ENCODE results near the gene FOXK2.
"Not testable (repeated sequence)": the region's sequence is repeated elsewhere in the genome, so short reads cannot be mapped to it uniquely, and the experiment has no call there.

FOXK2 gene

GRCh38 chr17:82557510-82557909 is 38.0 kb downstream of the FOXK2 start:
- Histone ChIP-seq H3K79me1 (ENCODE audit: low read depth, low read length) (peaks cover 30% of the 10 kb centered on the region), H3K4me1 (ENCODE audit: control insufficient read depth in 2 of 2, insufficient read depth in 1 of 2, low read depth in 1 of 2, low read length in 2 of 2) (peaks cover 5 to 14% of the 10 kb centered on the region in 2 donors)
- H2AFZ ChIP-seq (ENCODE audit: low read length); H3K4ac ChIP-seq (ENCODE audit: low read length); H3K27ac ChIP-seq (replicated peaks; ENCODE audit: low read length); H2BK120ac ChIP-seq (ENCODE audit: low read depth, low read length); H3K4me3 ChIP-seq (ENCODE audit: low read length in 2 of 2); H3K27me3 ChIP-seq (ENCODE audit: control insufficient read depth in 3 of 3, insufficient read depth in 3 of 3, low read depth in 1 of 3, low read length in 3 of 3); H2BK12ac ChIP-seq (ENCODE audit: low read length); H3K36me3 ChIP-seq (replicated peaks in 1 of 2; ENCODE audit: control insufficient read depth in 2 of 2, insufficient read depth in 2 of 2, low read length in 2 of 2); DNase-seq (ENCODE audit: low spot score); H3K4me2 ChIP-seq (ENCODE audit: insufficient read depth, low read length, poor library complexity, severe bottlenecking); H3K9me3 ChIP-seq (replicated peaks in 1 of 2; ENCODE audit: control insufficient read depth in 2 of 2, insufficient read depth in 1 of 2, low read depth in 1 of 2, low read length in 2 of 2); H4K8ac ChIP-seq (ENCODE audit: low read depth, low read length); H2AK5ac ChIP-seq (ENCODE audit: low read depth, low read length); H3K9ac ChIP-seq (ENCODE audit: low read depth, low read length, poor library complexity); H3K18ac ChIP-seq (ENCODE audit: low read length); H3K14ac ChIP-seq (ENCODE audit: low read length); H3K23ac ChIP-seq (ENCODE audit: low read depth, low read length, poor library complexity); H2BK5ac ChIP-seq (ENCODE audit: low read length); H4K91ac ChIP-seq (ENCODE audit: low read depth, low read length, poor library complexity); H2BK15ac ChIP-seq (ENCODE audit: low read length): not testable (repeated sequence)
- WGBS, 2 donors (ENCODE audit: extremely low coverage in 2 of 2, insufficient read length in 2 of 2, insufficient replicate concordance in 1 of 2): no CpG with 5 or more reads among the region's 2 CpGs

- H3K14ac ChIP-seq (ENCODE audit: low read length): no peak overlapping the region
- no peak for DNase-seq (ENCODE audit: low spot score)
- H3K27ac ChIP-seq (replicated peaks; ENCODE audit: low read length): no peak overlapping the region
- peak overlapping the region; percentile 43 for H3K23ac ChIP-seq (ENCODE audit: low read depth, low read length, poor library complexity)
- H3K27me3 ChIP-seq (ENCODE audit: control insufficient read depth in 3 of 3, insufficient read depth in 3 of 3, low read depth in 1 of 3, low read length in 3 of 3): no peaks in the 10 kb centered on the region
- no peak overlapping the region for H2AFZ ChIP-seq (ENCODE audit: low read length)
- peaks cover 9 to 26% of the 10 kb centered on the region in 2 donors for H3K36me3 ChIP-seq (replicated peaks in 1 of 2; ENCODE audit: control insufficient read depth in 2 of 2, insufficient read depth in 2 of 2, low read length in 2 of 2)
- H2BK5ac ChIP-seq (ENCODE audit: low read length): peak overlapping the region; percentile 39
- H4K8ac ChIP-seq (ENCODE audit: low read depth, low read length): no peak overlapping the region
- H3K4ac ChIP-seq (ENCODE audit: low read length): no peak overlapping the region
- no peak overlapping the region for H2BK12ac ChIP-seq (ENCODE audit: low read length)
- H3K18ac ChIP-seq (ENCODE audit: low read length): peak overlapping the region; percentile 48
- H3K4me3 ChIP-seq (ENCODE audit: low read length in 2 of 2): no peak overlapping the region
- peaks cover 0 to 2% of the 10 kb centered on the region in 2 donors for H3K9me3 ChIP-seq (replicated peaks in 1 of 2; ENCODE audit: control insufficient read depth in 2 of 2, insufficient read depth in 1 of 2, low read depth in 1 of 2, low read length in 2 of 2)
- WGBS, 2 donors (ENCODE audit: extremely low coverage in 2 of 2, insufficient read length in 2 of 2, insufficient replicate concordance in 1 of 2): no CpG with 5 or more reads among the region's 11 CpGs
- peak overlapping the region; percentile 60 for H3K9ac ChIP-seq (ENCODE audit: low read depth, low read length, poor library complexity)
- H3K4me2 ChIP-seq (ENCODE audit: insufficient read depth, low read length, poor library complexity, severe bottlenecking): no peak overlapping the region
- no peak overlapping the region for H4K91ac ChIP-seq (ENCODE audit: low read depth, low read length, poor library complexity)
- peaks cover 0 to 12% of the 10 kb centered on the region in 2 donors for H3K4me1 ChIP-seq (ENCODE audit: control insufficient read depth in 2 of 2, insufficient read depth in 1 of 2, low read depth in 1 of 2, low read length in 2 of 2)
- H2BK15ac ChIP-seq (ENCODE audit: low read length): no peak overlapping the region
- no peak overlapping the region for H2BK120ac ChIP-seq (ENCODE audit: low read depth, low read length)
- H3K79me1 ChIP-seq (ENCODE audit: low read depth, low read length): peaks cover 31% of the 10 kb centered on the region
- no peak overlapping the region for H2AK5ac ChIP-seq (ENCODE audit: low read depth, low read length)
These were observed 40.2 kb downstream of the FOXK2 start for GRCh38 chr17:82559566-82560251.

- Histone ChIP-seq H2BK120ac (ENCODE audit: low read depth, low read length) (no peak overlapping the region), H4K91ac (ENCODE audit: low read depth, low read length, poor library complexity) (no peak overlapping the region), H3K79me1 (ENCODE audit: low read depth, low read length) (peaks cover 28% of the 10 kb centered on the region)
These were observed 40.7 kb downstream of the FOXK2 start for GRCh38 chr17:82560252-82560642.

GRCh38 chr17:82560802-82561428 is 41.4 kb downstream of the FOXK2 start:
- H3K4ac ChIP-seq (ENCODE audit: low read length): no peak overlapping the region
- no peak overlapping the region for H2BK15ac ChIP-seq (ENCODE audit: low read length)
- H4K91ac ChIP-seq (ENCODE audit: low read depth, low read length, poor library complexity): no peak overlapping the region
- H3K18ac ChIP-seq (ENCODE audit: low read length): no peak overlapping the region
- H3K4me1 ChIP-seq (ENCODE audit: control insufficient read depth in 2 of 2, insufficient read depth in 1 of 2, low read depth in 1 of 2, low read length in 2 of 2): peaks cover 0 to 12% of the 10 kb centered on the region in 2 donors
- peaks cover 28% of the 10 kb centered on the region for H3K79me1 ChIP-seq (ENCODE audit: low read depth, low read length)
- WGBS, 2 donors (ENCODE audit: extremely low coverage in 2 of 2, insufficient read length in 2 of 2, insufficient replicate concordance in 1 of 2): no CpG with 5 or more reads among the region's 9 CpGs
- peak overlapping the region; percentile 37 for H3K23ac ChIP-seq (ENCODE audit: low read depth, low read length, poor library complexity)
- H4K8ac ChIP-seq (ENCODE audit: low read depth, low read length): no peak overlapping the region
- H3K4me3 ChIP-seq (ENCODE audit: low read length in 2 of 2): no peak overlapping the region
- peak overlapping the region; percentile 56 for H3K14ac ChIP-seq (ENCODE audit: low read length)
- H3K4me2 ChIP-seq (ENCODE audit: insufficient read depth, low read length, poor library complexity, severe bottlenecking): no peak overlapping the region
- no peak overlapping the region for H3K9ac ChIP-seq (ENCODE audit: low read depth, low read length, poor library complexity)
- no peak overlapping the region for H2BK12ac ChIP-seq (ENCODE audit: low read length)
- no peak overlapping the region for H2BK120ac ChIP-seq (ENCODE audit: low read depth, low read length)
- no peaks in the 10 kb centered on the region for H3K27me3 ChIP-seq (ENCODE audit: control insufficient read depth in 3 of 3, insufficient read depth in 3 of 3, low read depth in 1 of 3, low read length in 3 of 3)
- no peak for DNase-seq (ENCODE audit: low spot score)
- peaks cover 14 to 38% of the 10 kb centered on the region in 2 donors for H3K36me3 ChIP-seq (replicated peaks in 1 of 2; ENCODE audit: control insufficient read depth in 2 of 2, insufficient read depth in 2 of 2, low read length in 2 of 2)
- no peak overlapping the region for H2BK5ac ChIP-seq (ENCODE audit: low read length)
- H2AFZ ChIP-seq (ENCODE audit: low read length): no peak overlapping the region
- H2AK5ac ChIP-seq (ENCODE audit: low read depth, low read length): no peak overlapping the region
- peaks cover 0 to 2% of the 10 kb centered on the region in 2 donors for H3K9me3 ChIP-seq (replicated peaks in 1 of 2; ENCODE audit: control insufficient read depth in 2 of 2, insufficient read depth in 1 of 2, low read depth in 1 of 2, low read length in 2 of 2)
- no peak overlapping the region for H3K27ac ChIP-seq (replicated peaks; ENCODE audit: low read length)

More at GRCh38 chr17:82560252-82560642, 40.7 kb downstream of the FOXK2 start:
- Histone ChIP-seq H4K8ac (ENCODE audit: low read depth, low read length) (no peak overlapping the region), H3K9me3 (replicated peaks in 1 of 2; ENCODE audit: control insufficient read depth in 2 of 2, insufficient read depth in 1 of 2, low read depth in 1 of 2, low read length in 2 of 2) (peaks cover 0 to 2% of the 10 kb centered on the region in 2 donors), H3K4me3 (ENCODE audit: low read length in 2 of 2) (no peak overlapping the region), H3K23ac (ENCODE audit: low read depth, low read length, poor library complexity) (no peak overlapping the region), H2BK5ac (ENCODE audit: low read length) (no peak overlapping the region), H2BK15ac (ENCODE audit: low read length) (no peak overlapping the region), H3K18ac (ENCODE audit: low read length) (no peak overlapping the region), H3K4me1 (ENCODE audit: control insufficient read depth in 2 of 2, insufficient read depth in 1 of 2, low read depth in 1 of 2, low read length in 2 of 2) (peaks cover 0 to 12% of the 10 kb centered on the region in 2 donors), H3K36me3 (replicated peaks in 1 of 2; ENCODE audit: control insufficient read depth in 2 of 2, insufficient read depth in 2 of 2, low read length in 2 of 2) (peaks cover 11 to 31% of the 10 kb centered on the region in 2 donors), H3K27ac (replicated peaks; ENCODE audit: low read length) (no peak overlapping the region), H3K27me3 (ENCODE audit: control insufficient read depth in 3 of 3, insufficient read depth in 3 of 3, low read depth in 1 of 3, low read length in 3 of 3) (no peaks in the 10 kb centered on the region), H3K4ac (ENCODE audit: low read length) (no peak overlapping the region), H3K9ac (ENCODE audit: low read depth, low read length, poor library complexity) (no peak overlapping the region), H3K14ac (ENCODE audit: low read length) (no peak overlapping the region), H2AK5ac (ENCODE audit: low read depth, low read length) (no peak overlapping the region), H3K4me2 (ENCODE audit: insufficient read depth, low read length, poor library complexity, severe bottlenecking) (no peak overlapping the region), H2AFZ (ENCODE audit: low read length) (no peak overlapping the region), H2BK12ac (ENCODE audit: low read length) (no peak overlapping the region)
- no peak for DNase-seq (ENCODE audit: low spot score)
- no CpG with 5 or more reads among the region's 15 CpGs for WGBS, 2 donors (ENCODE audit: extremely low coverage in 2 of 2, insufficient read length in 2 of 2, insufficient replicate concordance in 1 of 2)

All from neuronal stem cell (in vitro differentiated cells).